Transverse colon (tissue), 4 donors: ENCODE measurements around the gene DEF6.

Experiments
- EP300 ChIP-seq: sonication (generic); formaldehyde crosslinking; IDR thresholded peaks from one replicate; pipeline ENCODE4 v1.6.1; 2017; ENCODE audit warnings: antibody characterized with exemption, low read depth
- POLR2A ChIP-seq: fragments of 450-650 bp; IDR thresholded peaks from one replicate; pipeline ENCODE4 v1.6.1; 2016; ENCODE audit warnings: antibody characterized with exemption, mild to moderate bottlenecking, moderate library complexity
- POLR2AphosphoS5 ChIP-seq, 3 donors: sonication (generic); formaldehyde crosslinking; IDR thresholded peaks; one replicate each; pipeline ENCODE4 v1.6.1; 2016; ENCODE audit warnings: antibody characterized with exemption in 3 of 3
- TF ChIP-seq, protein P1 (sequence below), 5 experiments: fragments of 200-600 bp in 3 of 5; fragments of 450-650 bp in 2 of 5; sonication (generic) in 3 of 5; IDR thresholded peaks; 1 replicate in 2 of 5; 2 replicates in 3 of 5; pipeline ENCODE4 v1.5.1; 2016 to 2017; ENCODE audit warnings: antibody characterized with exemption in 5 of 5, inconsistent platforms in 3 of 5, mild to moderate bottlenecking in 2 of 5, moderate library complexity in 1 of 5

DNA sequence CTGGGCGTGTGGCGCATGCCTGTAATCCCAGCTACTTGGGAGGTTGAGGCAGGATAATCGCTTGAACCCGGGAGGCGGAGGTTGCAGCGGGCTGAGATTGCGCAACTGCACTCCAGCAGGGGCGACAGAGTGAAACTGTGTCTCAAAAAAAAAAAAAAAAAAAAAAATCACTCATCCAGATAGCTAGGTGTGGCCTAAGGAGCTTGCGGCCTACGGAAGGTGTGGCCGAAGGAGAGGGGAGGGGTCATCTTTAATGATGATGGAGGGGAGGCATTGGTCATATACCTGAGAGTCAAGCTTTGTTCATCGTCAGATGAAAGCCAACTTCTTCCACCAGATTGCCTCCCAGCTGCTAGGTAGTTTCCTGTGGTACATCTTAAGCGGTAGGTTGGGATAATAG lies 43.9 kb downstream of the DEF6 start:
- TF ChIP-seq, protein P1, sequence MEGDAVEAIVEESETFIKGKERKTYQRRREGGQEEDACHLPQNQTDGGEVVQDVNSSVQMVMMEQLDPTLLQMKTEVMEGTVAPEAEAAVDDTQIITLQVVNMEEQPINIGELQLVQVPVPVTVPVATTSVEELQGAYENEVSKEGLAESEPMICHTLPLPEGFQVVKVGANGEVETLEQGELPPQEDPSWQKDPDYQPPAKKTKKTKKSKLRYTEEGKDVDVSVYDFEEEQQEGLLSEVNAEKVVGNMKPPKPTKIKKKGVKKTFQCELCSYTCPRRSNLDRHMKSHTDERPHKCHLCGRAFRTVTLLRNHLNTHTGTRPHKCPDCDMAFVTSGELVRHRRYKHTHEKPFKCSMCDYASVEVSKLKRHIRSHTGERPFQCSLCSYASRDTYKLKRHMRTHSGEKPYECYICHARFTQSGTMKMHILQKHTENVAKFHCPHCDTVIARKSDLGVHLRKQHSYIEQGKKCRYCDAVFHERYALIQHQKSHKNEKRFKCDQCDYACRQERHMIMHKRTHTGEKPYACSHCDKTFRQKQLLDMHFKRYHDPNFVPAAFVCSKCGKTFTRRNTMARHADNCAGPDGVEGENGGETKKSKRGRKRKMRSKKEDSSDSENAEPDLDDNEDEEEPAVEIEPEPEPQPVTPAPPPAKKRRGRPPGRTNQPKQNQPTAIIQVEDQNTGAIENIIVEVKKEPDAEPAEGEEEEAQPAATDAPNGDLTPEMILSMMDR (IDR thresholded peaks at IDR 0.05) = no peak
- TF ChIP-seq POLR2AphosphoS5 (IDR thresholded peaks at IDR 0.05) (no peak), POLR2A (no peak), EP300 (no peak)
